ENCODE results near the gene RAPGEF6. TPM values are rescaled to one million over a fixed set of nuclear protein-coding genes. Genes with fewer than 3 reads are reported as not detected.

RAPGEF6 gene
- total RNA-seq, 1 experiment from 2014 or later, result 17.4 TPM

DNA sequence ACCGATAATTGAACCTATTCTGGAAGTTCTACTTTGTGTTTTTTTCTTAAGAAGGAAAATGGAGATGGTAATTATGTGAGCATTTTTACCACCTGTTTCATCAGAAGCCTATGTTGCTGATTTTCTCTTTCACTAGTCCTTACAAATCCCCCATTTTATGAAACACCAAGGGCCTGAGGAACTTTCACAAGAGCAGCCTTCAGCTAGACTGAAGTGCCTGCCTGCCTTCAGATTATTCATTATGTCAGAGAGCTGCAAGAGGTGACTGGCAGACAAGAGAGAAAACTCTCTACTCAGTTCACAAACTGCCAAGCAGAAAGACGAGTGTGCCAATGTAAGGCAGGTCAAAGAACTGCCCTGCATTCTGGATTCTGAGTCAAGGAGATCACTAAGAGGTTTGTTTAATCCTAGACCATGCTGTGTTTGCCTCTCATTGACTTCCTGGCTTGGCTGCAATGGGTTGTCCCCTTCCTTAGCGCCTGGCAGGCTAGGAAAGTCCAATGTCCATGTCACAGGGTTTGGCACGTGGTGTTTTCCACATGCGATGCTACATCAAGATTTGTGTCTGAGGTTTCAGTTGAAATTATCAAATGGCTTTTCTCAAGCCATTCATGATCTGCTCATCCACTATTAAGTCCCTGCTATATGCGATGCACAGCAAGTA, 227.9 kb downstream of the RAPGEF6 start:
- ChIA-PET CTCF (interaction anchor here (0.7 kb wide), 1 partner anchor 268 kb away, joined by 3 read pairs; no protein-coding TSS in a partner anchor), POLR2A (interaction anchor here (0.6 kb wide), 1 partner anchor 402 kb away, joined by 4 read pairs; no protein-coding TSS in a partner anchor)
- no peaks in the 10 kb centered on the region for H3K4me1 Mint-ChIP-seq (ENCODE audit: low read depth, unreplicated experiment)
- intact Hi-C loops (cut with micrococcal nuclease; ENCODE audit: unreplicated experiment), result no loop called here
- no peaks in the 10 kb centered on the region for H3K4me1 ChIP-seq
- no peak overlapping the region for H3K27ac Mint-ChIP-seq (ENCODE audit: unreplicated experiment)
- TF ChIP-seq, protein P1, sequence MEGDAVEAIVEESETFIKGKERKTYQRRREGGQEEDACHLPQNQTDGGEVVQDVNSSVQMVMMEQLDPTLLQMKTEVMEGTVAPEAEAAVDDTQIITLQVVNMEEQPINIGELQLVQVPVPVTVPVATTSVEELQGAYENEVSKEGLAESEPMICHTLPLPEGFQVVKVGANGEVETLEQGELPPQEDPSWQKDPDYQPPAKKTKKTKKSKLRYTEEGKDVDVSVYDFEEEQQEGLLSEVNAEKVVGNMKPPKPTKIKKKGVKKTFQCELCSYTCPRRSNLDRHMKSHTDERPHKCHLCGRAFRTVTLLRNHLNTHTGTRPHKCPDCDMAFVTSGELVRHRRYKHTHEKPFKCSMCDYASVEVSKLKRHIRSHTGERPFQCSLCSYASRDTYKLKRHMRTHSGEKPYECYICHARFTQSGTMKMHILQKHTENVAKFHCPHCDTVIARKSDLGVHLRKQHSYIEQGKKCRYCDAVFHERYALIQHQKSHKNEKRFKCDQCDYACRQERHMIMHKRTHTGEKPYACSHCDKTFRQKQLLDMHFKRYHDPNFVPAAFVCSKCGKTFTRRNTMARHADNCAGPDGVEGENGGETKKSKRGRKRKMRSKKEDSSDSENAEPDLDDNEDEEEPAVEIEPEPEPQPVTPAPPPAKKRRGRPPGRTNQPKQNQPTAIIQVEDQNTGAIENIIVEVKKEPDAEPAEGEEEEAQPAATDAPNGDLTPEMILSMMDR (IDR thresholded peaks at IDR 0.05; ENCODE audit: insufficient read depth in 1 of 2, low read depth in 1 of 2, low read length in 1 of 2, severe bottlenecking in 1 of 2, unreplicated experiment in 1 of 2), result no peak
- H3K9me3 ChIP-seq, result no peaks in the 10 kb centered on the region
- no TSS peak for BruUV-seq (replicated peaks)
- no peaks in the 10 kb centered on the region for H3K27me3 ChIP-seq (replicated peaks; ENCODE audit: control insufficient read depth, insufficient read depth, low read length)
- no peak overlapping the region for H3K4me3 Mint-ChIP-seq (ENCODE audit: unreplicated experiment)
- H3K36me3 Mint-ChIP-seq (ENCODE audit: insufficient read depth, unreplicated experiment), result peaks cover 56% of the 10 kb centered on the region
- peaks cover 12% of the 10 kb centered on the region for H3K9me3 Mint-ChIP-seq (ENCODE audit: unreplicated experiment)
- DNase-seq, result no peak
- H3K27me3 Mint-ChIP-seq (ENCODE audit: insufficient read depth, unreplicated experiment), result no peaks in the 10 kb centered on the region
- peaks cover 1% of the 10 kb centered on the region; the same call in 1 of the 2 replicates for H3K36me3 ChIP-seq (ENCODE audit: control insufficient read depth, insufficient read depth, low read length)
- H3K4me3 ChIP-seq (ENCODE audit: low read depth, low read length), result no peak overlapping the region

DNA sequence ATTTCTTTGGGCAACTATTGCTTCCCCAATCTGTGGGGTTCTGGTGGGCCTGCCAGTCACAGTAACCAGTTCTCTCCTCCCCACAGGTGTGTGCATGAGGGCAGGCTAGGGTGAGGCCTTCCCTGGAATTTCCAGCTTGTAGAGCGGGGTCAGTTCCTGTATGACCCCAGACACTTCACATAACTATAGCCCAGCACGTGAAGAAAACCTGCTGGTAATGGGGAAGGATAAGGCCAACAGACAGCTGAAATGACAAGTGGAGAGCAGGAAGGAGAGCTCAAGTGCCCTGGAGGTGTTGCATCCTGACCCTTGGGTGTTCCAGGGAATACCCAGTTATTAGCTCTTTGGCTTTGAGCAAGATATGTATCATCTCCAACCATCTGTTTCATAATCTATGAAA, 229.0 kb downstream of the RAPGEF6 start:
- H3K9me3 ChIP-seq, result no peaks in the 10 kb centered on the region
- TF ChIP-seq, protein P1 (IDR thresholded peaks at IDR 0.05; ENCODE audit: insufficient read depth in 1 of 2, low read depth in 1 of 2, low read length in 1 of 2, severe bottlenecking in 1 of 2, unreplicated experiment in 1 of 2), result no peak
- H3K36me3 ChIP-seq (ENCODE audit: control insufficient read depth, insufficient read depth, low read length), result peaks cover 1% of the 10 kb centered on the region; the same call in 1 of the 2 replicates
- H3K4me3 ChIP-seq (ENCODE audit: low read depth, low read length), result no peak overlapping the region
- BruUV-seq (replicated peaks), result no TSS peak
- CTCF ChIA-PET, result no interaction called here
- no peaks in the 10 kb centered on the region for H3K27me3 Mint-ChIP-seq (ENCODE audit: insufficient read depth, unreplicated experiment)
- DNase-seq, result no peak
- H3K27ac Mint-ChIP-seq (ENCODE audit: unreplicated experiment), result no peak overlapping the region
- no peak overlapping the region for H3K4me3 Mint-ChIP-seq (ENCODE audit: unreplicated experiment)
- peaks cover 19% of the 10 kb centered on the region for H3K9me3 Mint-ChIP-seq (ENCODE audit: unreplicated experiment)
- intact Hi-C loops (cut with micrococcal nuclease; ENCODE audit: unreplicated experiment), result no loop called here
- H3K4me1 ChIP-seq, result no peaks in the 10 kb centered on the region
- H3K4me1 Mint-ChIP-seq (ENCODE audit: low read depth, unreplicated experiment), result no peaks in the 10 kb centered on the region
- POLR2A ChIA-PET, result no interaction called here
- peaks cover 63% of the 10 kb centered on the region for H3K36me3 Mint-ChIP-seq (ENCODE audit: insufficient read depth, unreplicated experiment)
- H3K27me3 ChIP-seq (replicated peaks; ENCODE audit: control insufficient read depth, insufficient read depth, low read length), result no peaks in the 10 kb centered on the region

DNA sequence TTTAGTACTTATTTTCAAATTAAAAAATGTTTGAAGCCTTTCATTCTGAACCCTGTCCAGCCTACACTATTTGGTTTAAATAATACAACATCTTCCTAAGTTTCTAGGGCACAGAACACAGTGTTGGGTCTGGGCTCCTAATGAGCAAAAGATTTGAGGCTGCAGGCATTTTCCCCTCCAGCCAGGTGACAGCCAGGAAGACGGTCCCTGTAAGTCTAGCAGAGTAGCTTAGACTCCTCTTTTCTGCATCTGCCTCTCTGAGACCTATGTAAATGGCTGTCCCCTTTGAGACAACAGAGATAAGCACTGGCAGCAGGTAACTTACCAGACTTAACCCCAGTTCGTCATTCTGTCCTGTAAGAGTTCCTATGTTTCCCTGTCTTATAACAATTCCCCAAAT, 229.4 kb downstream of the RAPGEF6 start:
- peaks cover 1% of the 10 kb centered on the region; the same call in 1 of the 2 replicates for H3K36me3 ChIP-seq (ENCODE audit: control insufficient read depth, insufficient read depth, low read length)
- CTCF ChIA-PET, result no interaction called here
- peaks cover 62% of the 10 kb centered on the region for H3K36me3 Mint-ChIP-seq (ENCODE audit: insufficient read depth, unreplicated experiment)

More for the DNA sequence above, 229.4 kb downstream of the RAPGEF6 start:
- BruUV-seq (replicated peaks), result no TSS peak
- intact Hi-C loops (cut with micrococcal nuclease; ENCODE audit: unreplicated experiment), result no loop called here
- no peaks in the 10 kb centered on the region for H3K4me1 Mint-ChIP-seq (ENCODE audit: low read depth, unreplicated experiment)
- no peak overlapping the region for H3K27ac Mint-ChIP-seq (ENCODE audit: unreplicated experiment)
- TF ChIP-seq, protein P1 (IDR thresholded peaks at IDR 0.05; ENCODE audit: insufficient read depth in 1 of 2, low read depth in 1 of 2, low read length in 1 of 2, severe bottlenecking in 1 of 2, unreplicated experiment in 1 of 2), result no peak
- no peak overlapping the region for H3K4me3 ChIP-seq (ENCODE audit: low read depth, low read length)
- DNase-seq, result no peak
- H3K9me3 Mint-ChIP-seq (ENCODE audit: unreplicated experiment), result peaks cover 19% of the 10 kb centered on the region
- no peaks in the 10 kb centered on the region for H3K27me3 Mint-ChIP-seq (ENCODE audit: insufficient read depth, unreplicated experiment)
- no peaks in the 10 kb centered on the region for H3K9me3 ChIP-seq
- no peaks in the 10 kb centered on the region for H3K4me1 ChIP-seq
- POLR2A ChIA-PET, result no interaction called here
- no peaks in the 10 kb centered on the region for H3K27me3 ChIP-seq (replicated peaks; ENCODE audit: control insufficient read depth, insufficient read depth, low read length)
- H3K4me3 Mint-ChIP-seq (ENCODE audit: unreplicated experiment), result no peak overlapping the region
